GM19351 (cell line): ENCODE data around the gene TMEM139.
"Not testable (repeated sequence)": the region's sequence is repeated elsewhere in the genome, so short reads cannot be mapped to it uniquely, and the experiment has no call there.

Source experiments
- ATAC-seq: cut with Tn5 transposase; IDR thresholded peaks from one replicate; pipeline ENCODE4 v1.9.1; 2021; ENCODE audit warnings: mild to moderate bottlenecking, moderate library complexity; ENCODE audit not compliant: unreplicated experiment

TMEM139 gene

GRCh38 chr7:143287935-143288826 lies 3.4 kb downstream of the TMEM139 start, which contains the start of gene CASP2:
CASP2 (plus strand) TSS chr7:143288351; CDS start chr7:143288456, 105 bp downstream.
- ATAC-seq, result peak; percentile 88

- peak; percentile 0 for ATAC-seq
Measured at GRCh38 chr7:143288836-143289235, 4.1 kb downstream of the TMEM139 start.

DNA sequence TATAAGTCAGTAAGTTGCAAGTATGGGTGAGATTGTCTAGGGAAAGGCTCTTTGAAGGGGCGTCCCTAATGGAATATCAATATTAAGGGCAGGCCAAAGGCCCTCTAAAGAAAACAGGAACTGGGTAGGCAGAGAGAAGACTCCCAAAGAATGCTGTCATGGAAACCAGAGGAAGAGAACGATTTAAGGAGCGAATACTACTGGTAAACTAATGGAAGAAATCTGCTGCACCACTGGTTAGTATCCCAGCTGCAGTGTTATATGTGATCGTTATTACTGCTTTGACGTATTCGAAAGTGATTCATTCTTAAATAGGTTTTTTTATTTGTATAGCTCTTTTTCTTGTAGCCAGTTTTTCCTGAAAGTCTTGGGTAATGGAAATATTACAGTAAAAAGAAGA lies 4.7 kb downstream of the TMEM139 start:
- ATAC-seq, result no peak

DNA sequence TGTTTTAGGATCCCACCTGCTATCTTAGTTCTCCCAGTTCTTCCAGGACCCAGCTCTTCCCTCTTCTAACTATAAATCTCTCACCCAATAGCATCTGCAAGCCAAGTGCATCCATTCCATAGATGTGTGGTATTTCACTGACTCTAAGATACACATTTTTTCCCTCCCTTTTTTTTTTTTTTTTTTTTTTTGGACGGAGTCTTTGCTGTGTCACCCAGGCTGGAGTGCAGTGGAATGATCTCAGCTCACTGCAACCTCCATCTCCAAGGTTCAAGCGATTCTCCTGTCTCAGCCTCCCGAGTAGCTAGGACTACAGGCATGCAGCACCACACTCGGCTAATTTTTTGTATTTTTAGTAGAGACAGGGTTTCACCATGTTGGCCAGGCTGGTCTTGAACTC lies 5.1 kb downstream of the TMEM139 start:
- not testable (repeated sequence) for ATAC-seq

DNA sequence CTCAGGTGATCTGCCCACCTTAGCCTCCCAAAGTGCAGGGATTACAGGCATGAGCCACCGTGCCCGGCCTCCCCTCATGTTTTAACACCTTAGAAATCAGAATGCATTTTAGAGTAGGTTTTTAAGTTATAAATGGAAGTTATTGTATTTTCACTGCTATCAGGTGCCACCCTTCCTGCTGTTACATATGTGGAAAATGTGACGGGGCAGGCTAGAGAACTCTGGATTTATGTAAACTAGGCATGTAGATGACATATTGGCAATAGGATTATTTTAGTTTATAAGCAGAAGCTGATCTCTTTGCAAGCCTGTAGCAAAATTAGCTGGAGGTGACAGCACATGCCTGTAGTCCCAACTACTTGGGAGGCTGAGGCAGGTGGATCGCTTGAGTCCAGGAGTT lies 5.5 kb downstream of the TMEM139 start:
- no peak for ATAC-seq

DNA sequence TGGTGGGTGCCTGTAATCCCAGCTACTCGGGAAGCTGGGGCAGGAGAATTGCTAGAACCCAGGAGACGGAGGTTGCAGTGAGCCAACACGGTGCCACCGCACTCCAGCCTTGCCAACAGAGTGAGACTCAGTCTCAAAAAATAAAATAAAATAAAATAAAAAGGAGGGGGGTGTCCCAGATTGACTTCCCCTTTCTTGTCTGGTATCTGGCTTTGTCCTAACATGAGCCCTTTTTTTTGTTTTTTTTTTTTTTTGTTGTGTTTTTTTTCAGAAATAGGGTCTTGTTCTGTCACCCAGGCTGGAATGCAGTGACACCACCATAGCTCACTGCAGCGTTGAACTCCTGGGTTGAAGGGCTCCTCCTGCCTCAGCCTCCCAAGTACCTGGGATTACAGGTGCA lies 8.1 kb downstream of the TMEM139 start:
- no peak for ATAC-seq

GRCh38 chr7:143295870-143296269 lies 11.1 kb downstream of the TMEM139 start:
- ATAC-seq, result no peak

GRCh38 chr7:143296686-143297085 lies 11.9 kb downstream of the TMEM139 start:
- ATAC-seq, result no peak

- no peak for ATAC-seq
Measured at GRCh38 chr7:143299346-143299745, 14.6 kb downstream of the TMEM139 start.

DNA sequence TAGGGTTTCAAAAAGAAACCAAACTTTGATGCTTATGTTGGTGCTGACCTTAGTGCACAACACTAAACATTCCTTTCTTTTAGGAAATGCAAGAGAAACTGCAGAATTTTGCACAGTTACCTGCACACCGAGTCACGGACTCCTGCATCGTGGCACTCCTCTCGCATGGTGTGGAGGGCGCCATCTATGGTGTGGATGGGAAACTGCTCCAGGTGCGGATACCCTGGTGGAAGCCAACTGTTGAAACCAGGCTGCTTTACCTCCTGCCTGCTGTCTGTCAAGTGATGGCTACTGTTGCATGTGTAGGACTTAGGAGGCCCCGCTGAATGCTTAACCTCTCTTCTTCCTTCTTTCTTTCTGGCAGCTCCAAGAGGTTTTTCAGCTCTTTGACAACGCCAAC lies 15.1 kb downstream of the TMEM139 start:
- peak; percentile 74 for ATAC-seq

- ATAC-seq, result no peak
Measured at GRCh38 chr7:143300959-143301935, 16.5 kb downstream of the TMEM139 start.

GRCh38 chr7:143303733-143304132 lies 19.0 kb downstream of the TMEM139 start:
- no peak for ATAC-seq

DNA sequence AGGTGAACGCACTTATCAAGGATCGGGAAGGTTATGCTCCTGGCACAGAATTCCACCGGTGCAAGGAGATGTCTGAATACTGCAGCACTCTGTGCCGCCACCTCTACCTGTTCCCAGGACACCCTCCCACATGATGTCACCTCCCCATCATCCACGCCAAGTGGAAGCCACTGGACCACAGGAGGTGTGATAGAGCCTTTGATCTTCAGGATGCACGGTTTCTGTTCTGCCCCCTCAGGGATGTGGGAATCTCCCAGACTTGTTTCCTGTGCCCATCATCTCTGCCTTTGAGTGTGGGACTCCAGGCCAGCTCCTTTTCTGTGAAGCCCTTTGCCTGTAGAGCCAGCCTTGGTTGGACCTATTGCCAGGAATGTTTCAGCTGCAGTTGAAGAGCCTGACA lies 20.2 kb downstream of the TMEM139 start:
- no peak for ATAC-seq

- ATAC-seq, result peak; percentile 66
Measured at GRCh38 chr7:143305423-143306070, 20.8 kb downstream of the TMEM139 start.

DNA sequence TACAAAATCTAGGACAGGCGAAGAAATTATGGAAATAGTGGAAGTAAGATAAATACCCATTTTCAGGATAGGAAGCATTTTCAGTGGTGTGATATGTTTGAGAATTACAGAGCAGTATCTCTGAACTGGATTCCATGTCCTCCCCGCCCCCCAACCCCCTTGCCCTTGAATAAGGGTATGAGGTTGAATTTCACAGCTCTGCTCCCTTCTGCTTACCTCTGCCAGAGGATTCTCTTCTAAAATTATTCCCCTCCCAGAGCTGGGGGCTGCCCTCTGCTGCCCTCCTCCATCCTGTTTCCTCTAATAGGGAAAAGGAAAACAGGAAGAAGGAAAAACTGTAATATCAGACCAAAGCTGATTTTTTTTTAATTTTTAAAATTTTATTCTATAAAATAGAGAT lies 23.9 kb downstream of the TMEM139 start:
- no peak for ATAC-seq

- ATAC-seq, result no peak
Measured at GRCh38 chr7:143314127-143314526, 29.4 kb downstream of the TMEM139 start.

GRCh38 chr7:143315776-143316175 lies 31.0 kb downstream of the TMEM139 start, which contains the start of gene CLCN1:
CLCN1 (plus strand) TSS chr7:143316111; CDS start chr7:143316213, 102 bp downstream.
- no peak for ATAC-seq

GRCh38 chr7:143316492-143316891 lies 31.7 kb downstream of the TMEM139 start:
- ATAC-seq, result no peak

- no peak for ATAC-seq
Measured at GRCh38 chr7:143318661-143319060, 33.9 kb downstream of the TMEM139 start.

GRCh38 chr7:143320620-143321019 lies 35.9 kb downstream of the TMEM139 start:
- no peak for ATAC-seq

- no peak for ATAC-seq
Measured at GRCh38 chr7:143321242-143321641, 36.5 kb downstream of the TMEM139 start.
